Neural progenitor cell (in vitro differentiated cells): ENCODE measurements around the gene IL1RAP. TPM values are rescaled to one million over a fixed set of nuclear protein-coding genes. Genes with fewer than 3 reads are reported as not detected.

Experiments
- DNase-seq: peaks from one replicate; pipeline ENCODE4 v3.0.0-alpha.2; 2016; ENCODE audit warnings: low spot score
- H2AFZ ChIP-seq: fragments of 200-600 bp; sonication (generic); replicated peaks from 2 replicates; pipeline ENCODE4 v1.6.1; 2016; ENCODE audit warnings: antibody characterized with exemption
- H3F3A ChIP-seq: fragments of 200-600 bp; sonication (generic); 2 replicates; pipeline ENCODE4 v1.6.1; 2016; ENCODE audit warnings: antibody characterized with exemption, low read depth
- H3K27ac ChIP-seq: fragments of 200-600 bp; sonication (generic); 2 replicates; pipeline ENCODE4 v1.5.1; 2016; ENCODE audit warnings: mild to moderate bottlenecking
- H3K27me3 ChIP-seq: fragments of 200-600 bp; sonication (generic); 2 replicates; pipeline ENCODE4 v1.6.1; 2016; ENCODE audit warnings: mild to moderate bottlenecking, moderate library complexity
- H3K36me3 ChIP-seq: fragments of 200-600 bp; sonication (generic); 2 replicates; pipeline ENCODE4 v1.5.1; 2016
- H3K4me1 ChIP-seq: fragments of 200-600 bp; sonication (generic); 2 replicates; pipeline ENCODE4 v1.6.1; 2016; ENCODE audit warnings: mixed run types
- H3K4me2 ChIP-seq: fragments of 200-600 bp; sonication (generic); 2 replicates; pipeline ENCODE4 v1.6.1; 2016
- H3K4me3 ChIP-seq: fragments of 200-600 bp; sonication (generic); 2 replicates; pipeline ENCODE4 v1.5.1; 2016
- H3K79me2 ChIP-seq: fragments of 200-600 bp; sonication (generic); 2 replicates; pipeline ENCODE4 v1.6.1; 2016; ENCODE audit warnings: low read depth
- H3K9ac ChIP-seq: fragments of 200-600 bp; sonication (generic); 2 replicates; pipeline ENCODE4 v1.6.1; 2016
- H3K9me3 ChIP-seq: fragments of 200-600 bp; sonication (generic); 2 replicates; pipeline ENCODE4 v1.5.1; 2016; ENCODE audit warnings: low read depth
- H4K20me1 ChIP-seq: fragments of 200-600 bp; sonication (generic); 2 replicates; pipeline ENCODE4 v1.6.1; 2016; ENCODE audit warnings: low read depth
- H3K27ac Mint-ChIP-seq: 3 replicates; pipeline ENCODE4 v1.8.0; 2021; ENCODE audit warnings: mixed read lengths
- H3K27me3 Mint-ChIP-seq: 2 replicates; pipeline ENCODE4 v1.8.0; 2022; ENCODE audit warnings: low read depth, mild to moderate bottlenecking, inconsistent platforms, moderate library complexity, mixed read lengths; ENCODE audit not compliant: insufficient read depth
- H3K36me3 Mint-ChIP-seq: 3 replicates; pipeline ENCODE4 v1.8.0; 2021; ENCODE audit warnings: mixed read lengths
- H3K4me1 Mint-ChIP-seq: 3 replicates; pipeline ENCODE4 v1.8.0; 2021; ENCODE audit warnings: mixed read lengths
- H3K4me3 Mint-ChIP-seq: 3 replicates; pipeline ENCODE4 v1.8.0; 2021; ENCODE audit warnings: mild to moderate bottlenecking, moderate library complexity, mixed read lengths
- H3K9me3 Mint-ChIP-seq: 3 replicates; pipeline ENCODE4 v1.8.0; 2020; ENCODE audit warnings: mixed read lengths
- CTCF ChIP-seq: fragments of 200-600 bp; sonication (generic); IDR thresholded peaks from 2 replicates; pipeline ENCODE4 v1.5.1; 2017; ENCODE audit warnings: antibody characterized with exemption, mild to moderate bottlenecking
- EZH2 ChIP-seq: fragments of 200-600 bp; sonication (generic); IDR thresholded peaks from 2 replicates; pipeline ENCODE4 v1.6.1; 2017; ENCODE audit warnings: antibody characterized with exemption, mild to moderate bottlenecking, moderate library complexity
- EZH2phosphoT487 ChIP-seq: fragments of 200-600 bp; sonication (generic); IDR thresholded peaks from 2 replicates; pipeline ENCODE4 v1.6.1; 2017; ENCODE audit warnings: antibody characterized with exemption
- total RNA-seq: library from RNA; depleted of rRNA; stranded (reverse); fragments of >200 nt; gene quantifications from 2 replicates; pipeline ENCODE4 v1.2.3, GENCODE V29; 2015; ENCODE audit warnings: low replicate concordance

The IL1RAP gene
- total RNA-seq, 1 donor from 2014 or later = 11.3 TPM

- Histone ChIP-seq H2AFZ (no peak overlapping the region), H3K4me2 (no peak overlapping the region), H3K4me1 (no peaks in the 10 kb centered on the region), H3K9ac (no peak overlapping the region), H3K27me3 (no peaks in the 10 kb centered on the region), H3K79me2 (no peaks in the 10 kb centered on the region), H3K27ac (no peak overlapping the region), H4K20me1 (no peaks in the 10 kb centered on the region), H3K36me3 (no peaks in the 10 kb centered on the region), H3K9me3 (no peaks in the 10 kb centered on the region), H3K4me3 (no peak overlapping the region), H3F3A (no peaks in the 10 kb centered on the region)
- Mint-ChIP-seq H3K27ac (no peak overlapping the region), H3K27me3 (no peaks in the 10 kb centered on the region), H3K4me3 (no peak overlapping the region), H3K9me3 (no peaks in the 10 kb centered on the region), H3K4me1 (no peaks in the 10 kb centered on the region), H3K36me3 (peaks cover 5% of the 10 kb centered on the region)
- no peak for TF ChIP-seq EZH2phosphoT487
- TF ChIP-seq CTCF = no peak
- no peak for TF ChIP-seq EZH2
- no peak for DNase-seq
These were observed 93.1 kb downstream of the IL1RAP start for GRCh38 chr3:190607021-190607420.

- Mint-ChIP-seq H3K27me3 (no peaks in the 10 kb centered on the region), H3K4me1 (no peaks in the 10 kb centered on the region), H3K4me3 (no peak overlapping the region), H3K9me3 (no peaks in the 10 kb centered on the region), H3K36me3 (peaks cover 5% of the 10 kb centered on the region), H3K27ac (no peak overlapping the region)
- H3K4me3 ChIP-seq = no peak overlapping the region
- H3F3A ChIP-seq = no peaks in the 10 kb centered on the region
- no peaks in the 10 kb centered on the region for H3K79me2 ChIP-seq
- no peaks in the 10 kb centered on the region for H3K9me3 ChIP-seq
- no peaks in the 10 kb centered on the region for H3K36me3 ChIP-seq
- H2AFZ ChIP-seq = no peak overlapping the region
- DNase-seq = no peak
- no peaks in the 10 kb centered on the region for H3K4me1 ChIP-seq
- H3K4me2 ChIP-seq = no peak overlapping the region
- H4K20me1 ChIP-seq = no peaks in the 10 kb centered on the region
- H3K27ac ChIP-seq = no peak overlapping the region
- TF ChIP-seq EZH2 (no peak), EZH2phosphoT487 (no peak)
- no peaks in the 10 kb centered on the region for H3K27me3 ChIP-seq
- no peak overlapping the region for H3K9ac ChIP-seq
These were observed 95.1 kb downstream of the IL1RAP start for GRCh38 chr3:190608850-190609589.

GRCh38 chr3:190614226-190615059 lies 100.6 kb downstream of the IL1RAP start:
- Histone ChIP-seq H3K79me2 (no peaks in the 10 kb centered on the region), H3K4me3 (no peak overlapping the region), H3F3A (no peaks in the 10 kb centered on the region), H2AFZ (no peak overlapping the region), H3K27me3 (no peaks in the 10 kb centered on the region), H3K4me2 (no peak overlapping the region), H4K20me1 (no peaks in the 10 kb centered on the region), H3K9me3 (no peaks in the 10 kb centered on the region), H3K36me3 (no peaks in the 10 kb centered on the region), H3K4me1 (no peaks in the 10 kb centered on the region), H3K27ac (no peak overlapping the region), H3K9ac (no peak overlapping the region)
- no peak overlapping the region for H3K27ac Mint-ChIP-seq
- H3K4me1 Mint-ChIP-seq = peaks cover 19% of the 10 kb centered on the region
- TF ChIP-seq EZH2 (no peak), EZH2phosphoT487 (no peak), CTCF (no peak)
- no peaks in the 10 kb centered on the region for H3K9me3 Mint-ChIP-seq
- H3K36me3 Mint-ChIP-seq = no peaks in the 10 kb centered on the region
- DNase-seq = no peak
- no peak overlapping the region for H3K4me3 Mint-ChIP-seq
- no peaks in the 10 kb centered on the region for H3K27me3 Mint-ChIP-seq

- Histone ChIP-seq H3K4me2 (no peak overlapping the region), H3K36me3 (no peaks in the 10 kb centered on the region), H3K79me2 (no peaks in the 10 kb centered on the region), H4K20me1 (no peaks in the 10 kb centered on the region), H3K27ac (no peak overlapping the region), H3K27me3 (no peaks in the 10 kb centered on the region), H3K4me1 (no peaks in the 10 kb centered on the region), H3K9me3 (no peaks in the 10 kb centered on the region), H3K4me3 (no peak overlapping the region), H2AFZ (no peak overlapping the region), H3F3A (no peaks in the 10 kb centered on the region), H3K9ac (no peak overlapping the region)
- no peaks in the 10 kb centered on the region for H3K9me3 Mint-ChIP-seq
- no peaks in the 10 kb centered on the region for H3K36me3 Mint-ChIP-seq
- H3K27me3 Mint-ChIP-seq = no peaks in the 10 kb centered on the region
- peaks cover 19% of the 10 kb centered on the region for H3K4me1 Mint-ChIP-seq
- H3K4me3 Mint-ChIP-seq = no peak overlapping the region
- no peak for DNase-seq
- H3K27ac Mint-ChIP-seq = no peak overlapping the region
- TF ChIP-seq CTCF = no peak
- no peak for TF ChIP-seq EZH2
- TF ChIP-seq EZH2phosphoT487 = no peak
These were observed 101.1 kb downstream of the IL1RAP start for GRCh38 chr3:190615060-190615384.
